Panc1 (cell line): ENCODE data around the gene STPG1. TPM values are rescaled to one million over a fixed set of nuclear protein-coding genes. Genes with fewer than 3 reads are reported as not detected.

Experiments used
- ATAC-seq: fragments of 200-7000 bp; cut with Tn5 transposase; 2 replicates; pipeline ENCODE4 v1.9.1; 2020; ENCODE audit warnings: mild to moderate bottlenecking, moderate library complexity
- BruUV-seq: library from RNA; stranded (reverse); fragments of 400-500 nt; replicated peaks from 2 replicates; lab custom pipeline; 2021; lab: Mats Ljungman, UMichigan
- CTCF ChIA-PET: fragments of 300-600 bp; sonication (Branson Sonifier 250); formaldehyde crosslinking; loops from one replicate; lab custom pipeline; 2022; ENCODE audit warnings: antibody characterized with exemption; lab: Charles Lee
- POLR2A ChIA-PET: fragments of 300-600 bp; sonication (Branson Sonifier 250); formaldehyde crosslinking; loops from one replicate; lab custom pipeline; 2022; ENCODE audit warnings: antibody characterized with exemption; lab: Charles Lee
- DNase-seq: peaks from one replicate; pipeline ENCODE4 v3.0.0-alpha.2; 2010; ENCODE audit warnings: low read depth, low spot score
- H3K27ac ChIP-seq: 2 replicates; pipeline ENCODE4 v1.5.1; 2011; ENCODE audit warnings: mild to moderate bottlenecking, low read length, inconsistent platforms
- H3K27me3 ChIP-seq: fragments of 200-500 bp; sonication (Bioruptor generic); 2 replicates; pipeline ENCODE4 v1.6.0; 2014; ENCODE audit warnings: low read length, inconsistent platforms; ENCODE audit not compliant: control insufficient read depth, insufficient read depth
- H3K36me3 ChIP-seq: fragments of 200-500 bp; sonication (Bioruptor generic); 2 replicates; pipeline ENCODE4 v1.5.1; 2014; ENCODE audit warnings: inconsistent platforms, mild to moderate bottlenecking, low read length, moderate library complexity; ENCODE audit not compliant: control insufficient read depth, insufficient read depth
- H3K4me1 ChIP-seq: 2 replicates; pipeline ENCODE4 v1.5.1; 2011; ENCODE audit warnings: inconsistent platforms, mild to moderate bottlenecking, low read length, moderate library complexity; ENCODE audit not compliant: control insufficient read depth, insufficient read depth
- H3K4me3 ChIP-seq, 2 experiments: 2 replicates each; pipeline ENCODE4 v1.5.1; 2011 to 2012; ENCODE audit warnings: low read depth in 2 of 2, low read length in 2 of 2, mild to moderate bottlenecking in 2 of 2, inconsistent platforms in 1 of 2, moderate library complexity in 1 of 2
- H3K9me3 ChIP-seq: fragments of 200-500 bp; sonication (Bioruptor generic); 2 replicates; pipeline ENCODE4 v1.5.1; 2014; ENCODE audit warnings: low read depth, mild to moderate bottlenecking, inconsistent platforms, low read length, moderate library complexity; ENCODE audit not compliant: control insufficient read depth, insufficient read depth
- CTCF ChIP-seq: fragments of 450-650 bp; IDR thresholded peaks from 2 replicates; pipeline ENCODE4 v1.5.1; 2017; ENCODE audit warnings: mild to moderate bottlenecking
- POLR2AphosphoS5 ChIP-seq: IDR thresholded peaks from 2 replicates; pipeline ENCODE4 v1.6.1; 2012; ENCODE audit warnings: mild to moderate bottlenecking, low read depth, low read length, moderate library complexity
- REST ChIP-seq, 2 experiments: IDR thresholded peaks; 2 replicates each; pipeline ENCODE4 v1.6.1; 2011 to 2012; ENCODE audit warnings: low read depth in 2 of 2, control low read depth in 1 of 2, low read length in 1 of 2, mild to moderate bottlenecking in 1 of 2, moderate library complexity in 1 of 2; ENCODE audit not compliant: insufficient read depth in 1 of 2
- SIN3A ChIP-seq: IDR thresholded peaks from 2 replicates; pipeline ENCODE4 v1.6.1; 2012; ENCODE audit warnings: low read depth, mild to moderate bottlenecking, low read length, moderate library complexity, borderline replicate concordance; ENCODE audit not compliant: insufficient read depth
- TCF7L2 ChIP-seq: IDR thresholded peaks from 2 replicates; pipeline ENCODE4 v1.6.1; 2011; ENCODE audit warnings: mild to moderate bottlenecking, low read depth, low read length, inconsistent platforms
- in situ Hi-C: cut with HindIII; loops from 2 replicates; pipeline ENCODE4 v1.10.0; 2016; ENCODE audit warnings: low sequenced_read_pairs, low pct_unique_long_range_greater_than_20kb
- intact Hi-C: fragments of 100-400 bp; cut with micrococcal nuclease; formaldehyde crosslinking; loops from one replicate; pipeline ENCODE4 v1.10.0; 2022; ENCODE audit not compliant: unreplicated experiment
- total RNA-seq: library from RNA; stranded (reverse); gene quantifications from one replicate; pipeline ENCODE4 v1.2.1, GENCODE V29; 2021; ENCODE audit not compliant: unreplicated experiment

The STPG1 gene
- total RNA-seq, 1 experiment from 2014 or later, result 9.9 TPM

- no peak overlapping the region for H3K27ac ChIP-seq
- BruUV-seq, result no TSS peak
- DNase-seq, result no peak
Measured at GRCh38 chr1:24393892-24394291, 19.7 kb downstream of the STPG1 start.

More at GRCh38 chr1:24393892-24394291, 19.7 kb downstream of the STPG1 start:
- Histone ChIP-seq H3K4me3 (no peak overlapping the region), H3K9me3 (no peaks in the 10 kb centered on the region), H3K4me1 (peaks cover 22% of the 10 kb centered on the region), H3K36me3 (no peaks in the 10 kb centered on the region), H3K27me3 (no peaks in the 10 kb centered on the region)
- ChIA-PET CTCF (interaction anchor here (0.7 to 4.3 kb wide), 4 partner anchors 21 to 244 kb away, joined by 3 to 125 read pairs (median 26); no protein-coding TSS in a partner anchor), POLR2A (no interaction called here)
- in situ Hi-C loops (loop anchor here (5.0 to 10.0 kb wide), 2 partner anchors 197 to 241 kb away; no protein-coding TSS in a partner anchor), intact Hi-C loops (loop anchor here (5.0 kb wide), 1 partner anchor 322 kb away; no protein-coding TSS in a partner anchor)
- peak; percentile 24; the same call in 1 of the 2 replicates for ATAC-seq
- TF ChIP-seq POLR2AphosphoS5 (no peak), TCF7L2 (no peak), SIN3A (no peak), CTCF (no peak), REST (IDR thresholded peaks at IDR 0.05; ENCODE audit: insufficient read depth in 1 of 2, low read depth in 2 of 2, low read length in 1 of 2) (no peak)
